Measurements from ENCODE around the gene NKX2-1. TPM values are rescaled to one million over a fixed set of nuclear protein-coding genes. Genes with fewer than 3 reads are reported as not detected.

NKX2-1 gene
- total and polyA plus RNA-seq, 2 of the 13 experiments (the other 11 are each of a cell fraction or from before 2014, with no cell fraction given): not detected

GRCh38 chr14:36520601-36521525, 831 bp upstream of the NKX2-1 start (continued):
- TF ChIP-seq ZMAT3 (CRISPR knock-in tag; conservative IDR thresholded peaks at IDR 0.05): no peak
- TF ChIP-seq HMG20B (CRISPR knock-in tag; conservative IDR thresholded peaks at IDR 0.05): 0 out of 2 replicates have a peak, but pooled peaks have one; percentile 40
- no peak for TF ChIP-seq MAF1 (CRISPR knock-in tag; IDR thresholded peaks at IDR 0.05; ENCODE audit: borderline replicate concordance)
- no peak for TF ChIP-seq AFF4 (CRISPR knock-in tag; IDR thresholded peaks at IDR 0.05)
- TF ChIP-seq ZNF296 (CRISPR knock-in tag; conservative IDR thresholded peaks at IDR 0.05): no peak
- TF ChIP-seq ARID2 (CRISPR knock-in tag; IDR thresholded peaks at IDR 0.05; ENCODE audit: borderline replicate concordance): no peak
- TF ChIP-seq ZNF407 (CRISPR knock-in tag; IDR thresholded peaks at IDR 0.05; ENCODE audit: not compliant biosample characterization): peak; percentile 51
- no peak for TF ChIP-seq FOSL1 (CRISPR knock-in tag; IDR thresholded peaks at IDR 0.05; ENCODE audit: borderline replicate concordance)
- 0 out of 2 replicates have a peak, but pooled peaks have one; percentile 70 for TF ChIP-seq HOXA7 (CRISPR knock-in tag; IDR thresholded peaks at IDR 0.05)
- no peak for TF ChIP-seq ZNF790 (CRISPR knock-in tag; IDR thresholded peaks at IDR 0.05; ENCODE audit: borderline replicate concordance)
- TF ChIP-seq CHD4 (IDR thresholded peaks at IDR 0.05; ENCODE audit: borderline replicate concordance, low read length): no peak
- TF ChIP-seq ZNF7 (CRISPR knock-in tag; IDR thresholded peaks at IDR 0.05): no peak
- TF ChIP-seq PPARG (CRISPR knock-in tag; conservative IDR thresholded peaks at IDR 0.05): no peak
- TF ChIP-seq ZBTB14 (CRISPR knock-in tag; IDR thresholded peaks at IDR 0.05): no peak

Measured in HepG2 (cell line).